Activated T-helper 9 cell treated with anti-CD3 and anti-CD28 coated beads, Interleukin-2, amount 50 U/mL, for 16 hours (primary cell): ENCODE data around the gene C19orf38.
"Not testable (repeated sequence)": the region's sequence is repeated elsewhere in the genome, so short reads cannot be mapped to it uniquely, and the experiment has no call there.

Experiments used
- DNase-seq: peaks from one replicate; pipeline ENCODE4 v3.0.0-alpha.2; 2020; ENCODE audit warnings: low read depth

The C19orf38 gene

DNA sequence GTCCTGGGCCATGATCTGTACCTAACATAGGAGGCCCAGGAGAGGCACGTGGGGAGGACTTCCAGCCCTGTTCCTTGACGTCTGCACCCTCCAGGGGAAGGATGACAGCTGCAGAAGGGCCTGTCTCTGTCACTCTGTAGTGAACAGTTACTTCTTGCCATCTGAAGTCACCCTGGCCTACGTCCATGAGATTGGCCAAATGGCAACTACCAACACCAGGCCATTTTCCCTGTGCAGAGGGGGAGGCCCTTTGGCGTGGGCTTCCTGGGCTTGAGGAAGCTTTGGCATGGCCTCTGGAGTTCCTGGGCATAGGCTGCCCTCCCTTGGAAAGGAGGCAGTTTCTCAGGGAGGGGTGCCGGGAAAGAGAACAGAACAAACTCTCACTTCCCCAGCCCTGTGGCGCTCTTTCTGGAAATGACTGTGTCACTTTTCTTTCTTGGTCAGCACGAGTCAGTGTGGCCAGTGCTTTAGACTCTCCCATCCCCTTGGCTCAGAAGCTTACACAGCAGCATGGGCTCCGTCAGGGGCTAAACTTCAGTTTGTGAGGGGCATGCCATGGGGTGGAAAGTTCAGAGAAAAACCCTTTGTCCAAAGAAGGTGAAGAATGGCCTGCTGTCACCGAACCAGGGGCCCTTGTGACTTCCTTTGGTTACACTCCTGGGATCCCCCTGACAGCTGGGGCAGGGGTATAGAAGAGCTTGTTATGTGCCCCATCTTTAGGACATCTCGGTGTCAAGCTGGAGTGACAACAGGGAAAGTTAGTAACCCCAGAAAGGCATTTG is 28.4 kb downstream of the C19orf38 start:
- no peak for DNase-seq

- DNase-seq: not testable (repeated sequence)
Observed at GRCh38 chr19:10877608-10878007, 29.4 kb downstream of the C19orf38 start.

- DNase-seq: no peak
Observed at GRCh38 chr19:10878253-10878652, 30.0 kb downstream of the C19orf38 start.

GRCh38 chr19:10881403-10882107 is 33.3 kb downstream of the C19orf38 start:
- DNase-seq: no peak

GRCh38 chr19:10882108-10882457 is 33.9 kb downstream of the C19orf38 start:
- DNase-seq: no peak

DNA sequence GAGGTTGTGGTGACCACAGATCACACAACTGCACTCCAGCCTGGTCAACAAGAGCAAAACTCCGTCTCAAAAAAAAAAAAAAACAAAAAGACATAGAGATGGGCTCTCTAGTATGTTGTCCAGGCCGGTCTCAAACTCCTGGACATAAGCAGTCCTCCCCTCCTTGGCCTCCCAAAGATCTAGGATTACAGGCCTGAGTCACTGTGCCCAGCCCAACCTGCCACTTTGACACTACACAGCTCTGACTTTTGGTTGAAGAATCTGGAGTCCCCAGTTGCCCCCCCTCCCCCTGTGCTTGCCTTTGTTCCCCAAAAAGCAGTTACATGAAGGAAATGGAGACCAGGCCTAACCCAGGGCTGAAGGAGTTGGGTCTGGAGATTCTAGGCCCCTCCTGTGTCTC is 36.1 kb downstream of the C19orf38 start:
- DNase-seq: no peak

DNA sequence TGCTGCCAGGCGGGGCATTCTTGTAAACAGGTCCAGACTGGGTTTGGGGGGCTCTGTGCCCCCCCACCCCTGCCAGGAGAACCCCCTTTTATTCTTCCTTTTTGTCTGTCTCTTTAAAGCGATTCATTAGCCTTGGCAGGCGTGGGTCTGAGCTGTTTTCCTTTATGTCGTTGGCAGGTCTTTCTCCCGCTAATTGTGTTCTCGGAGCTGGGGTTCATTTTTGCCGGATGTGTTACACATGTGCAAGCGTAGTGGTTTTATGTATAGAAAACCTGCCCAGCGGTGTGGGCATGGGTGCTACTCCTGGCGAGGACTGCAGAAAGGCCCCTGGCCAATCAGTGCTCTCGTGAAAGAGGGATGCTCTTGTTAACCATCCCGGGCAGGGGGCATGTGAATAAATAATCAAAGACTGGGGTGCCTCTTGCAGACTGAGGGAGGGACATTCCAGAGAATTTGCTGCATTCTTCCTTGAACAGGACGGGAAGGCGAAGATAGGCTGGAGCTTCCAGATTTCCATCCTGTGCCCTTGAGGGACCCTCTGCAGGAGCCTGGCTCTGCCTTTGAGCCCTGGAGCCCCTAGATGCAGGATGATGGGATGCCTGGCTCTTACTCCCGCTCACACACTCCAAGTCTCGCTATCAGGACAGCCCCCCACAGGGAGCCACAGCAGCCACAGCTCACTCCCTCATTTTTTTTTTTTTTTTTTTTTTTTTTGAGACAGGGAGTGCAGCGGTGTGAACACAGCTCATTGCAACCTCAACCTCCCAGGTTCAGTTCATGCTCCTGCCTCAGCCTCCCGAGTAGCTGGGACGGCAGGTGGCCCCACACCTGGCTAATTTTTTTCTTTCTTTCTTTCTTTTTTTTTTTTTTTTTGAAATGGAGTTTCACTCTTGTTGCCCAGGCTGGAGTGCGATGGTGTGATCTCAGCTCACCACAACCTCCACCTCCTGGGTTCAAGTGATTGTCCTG is 37.3 kb downstream of the C19orf38 start:
- no peak for DNase-seq

DNA sequence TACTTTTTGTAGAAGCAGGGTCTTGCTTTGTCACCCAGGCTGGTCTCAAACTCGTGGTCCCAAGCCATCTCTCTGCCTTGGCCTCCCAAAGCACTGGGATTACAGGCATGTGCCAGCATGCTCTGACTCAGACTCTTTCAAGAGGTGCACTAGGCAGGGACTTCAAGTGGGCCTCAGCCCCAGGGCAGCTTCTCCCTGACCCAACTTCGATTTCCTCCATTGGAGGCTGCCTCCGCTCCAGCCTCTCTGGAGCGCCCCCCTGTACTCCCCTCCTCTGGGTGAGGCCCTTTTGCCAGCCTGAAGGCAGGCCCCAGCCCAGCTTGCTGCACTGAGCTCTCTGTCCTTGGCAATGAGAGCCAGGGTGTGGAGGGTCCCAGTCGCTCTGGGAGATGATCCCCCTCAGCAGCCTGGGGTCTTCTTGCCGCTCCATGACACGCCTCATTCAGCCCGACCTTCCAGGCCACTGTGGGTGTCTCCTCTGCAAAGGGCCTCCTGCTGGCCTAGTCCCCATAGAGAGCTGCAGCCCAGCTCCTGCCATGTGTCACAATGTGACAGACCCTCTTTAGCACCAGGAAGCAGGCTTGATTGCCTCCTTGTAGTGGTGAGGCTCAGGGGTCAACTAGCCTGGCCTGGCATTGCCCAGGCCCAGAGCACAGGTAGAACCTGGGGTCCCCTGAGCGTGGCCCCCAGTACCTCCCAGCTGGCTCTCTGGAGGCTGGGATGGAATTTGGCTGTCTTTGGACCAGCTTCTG is 39.6 kb downstream of the C19orf38 start:
- DNase-seq: no peak

- no peak for DNase-seq
Observed at GRCh38 chr19:10888421-10888866, 40.2 kb downstream of the C19orf38 start.

GRCh38 chr19:10889880-10890279 is 41.7 kb downstream of the C19orf38 start:
- no peak for DNase-seq

DNA sequence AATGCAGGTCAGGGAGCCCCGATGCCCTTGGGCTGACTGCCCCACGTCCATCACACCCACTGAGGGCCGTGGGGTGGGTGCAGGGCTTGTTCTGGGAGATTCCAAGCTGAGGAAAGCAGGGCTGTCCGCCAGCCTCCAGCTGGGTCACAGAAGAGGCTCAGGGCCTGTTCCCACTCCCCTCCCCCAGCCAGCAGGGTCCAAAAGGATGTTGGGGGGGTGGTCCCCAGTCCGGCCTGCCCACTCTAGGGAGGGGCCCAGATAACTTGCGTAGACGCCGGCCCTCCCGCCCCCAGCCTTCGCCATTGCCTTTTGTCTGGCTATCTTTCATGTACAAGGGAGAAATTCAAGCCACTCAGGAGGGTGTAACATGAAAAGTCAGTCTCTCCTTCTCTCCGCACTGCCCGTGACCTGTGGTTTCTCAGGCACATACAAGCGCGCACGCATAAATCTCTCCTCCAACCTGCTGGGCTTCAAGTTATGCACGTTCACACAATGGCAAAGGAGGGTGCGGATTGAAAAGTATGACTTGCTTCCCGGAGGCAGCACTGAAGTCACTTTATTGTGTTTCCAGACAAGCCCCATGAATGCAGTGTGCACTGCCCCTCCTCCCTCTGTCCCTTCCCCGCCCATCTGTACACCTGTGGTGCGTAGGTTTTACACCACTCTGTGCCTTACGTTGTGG is 43.3 kb downstream of the C19orf38 start:
- DNase-seq: no peak

GRCh38 chr19:10892256-10892655 is 44.0 kb downstream of the C19orf38 start:
- DNase-seq: no peak

- DNase-seq: no peak
Observed at GRCh38 chr19:10894911-10895213, 46.6 kb downstream of the C19orf38 start.

DNA sequence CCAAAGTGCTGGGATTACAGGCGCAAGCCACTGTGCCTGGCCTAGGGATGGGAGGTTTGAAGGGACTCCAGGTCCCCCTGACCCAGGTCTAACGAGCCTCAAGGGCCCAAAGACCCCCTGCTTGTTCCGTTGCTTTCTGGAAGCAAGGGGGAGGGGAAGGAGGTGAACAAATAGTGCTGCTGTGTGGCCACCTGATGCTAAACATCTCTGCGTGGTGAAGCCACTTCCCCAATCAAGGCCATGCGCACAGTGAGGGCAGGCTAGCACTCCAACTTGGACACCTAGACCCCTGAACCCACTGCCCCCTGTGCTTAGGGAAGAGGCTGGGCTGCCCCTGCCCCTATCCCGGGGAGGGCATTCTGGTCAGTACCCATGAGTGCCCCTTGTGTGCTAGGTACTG is 47.1 kb downstream of the C19orf38 start:
- no peak for DNase-seq

- DNase-seq: no peak
Observed at GRCh38 chr19:10895920-10896319, 47.7 kb downstream of the C19orf38 start.

- no peak for DNase-seq
Observed at GRCh38 chr19:10896851-10897526, 48.8 kb downstream of the C19orf38 start.

DNA sequence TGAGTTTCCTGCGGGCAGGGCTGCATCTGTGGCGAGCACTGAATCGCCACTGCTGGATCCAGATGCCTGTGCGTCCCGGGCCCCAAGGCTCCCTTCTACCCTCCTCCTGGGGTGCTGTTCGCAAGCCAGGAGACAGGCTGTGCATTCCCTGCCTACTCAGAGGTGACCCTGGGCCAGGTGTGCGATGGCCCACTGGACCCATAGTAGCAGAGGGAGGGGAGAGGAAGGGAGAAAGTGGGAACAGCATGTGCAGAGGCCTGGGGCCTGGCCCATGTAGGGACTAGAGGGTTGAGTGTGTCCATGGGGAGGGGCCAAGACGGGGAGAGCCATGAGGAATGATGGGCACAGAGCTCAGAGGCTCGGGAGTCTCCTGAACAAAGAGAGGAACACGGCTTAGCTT is 50.4 kb downstream of the C19orf38 start:
- no peak for DNase-seq

DNA sequence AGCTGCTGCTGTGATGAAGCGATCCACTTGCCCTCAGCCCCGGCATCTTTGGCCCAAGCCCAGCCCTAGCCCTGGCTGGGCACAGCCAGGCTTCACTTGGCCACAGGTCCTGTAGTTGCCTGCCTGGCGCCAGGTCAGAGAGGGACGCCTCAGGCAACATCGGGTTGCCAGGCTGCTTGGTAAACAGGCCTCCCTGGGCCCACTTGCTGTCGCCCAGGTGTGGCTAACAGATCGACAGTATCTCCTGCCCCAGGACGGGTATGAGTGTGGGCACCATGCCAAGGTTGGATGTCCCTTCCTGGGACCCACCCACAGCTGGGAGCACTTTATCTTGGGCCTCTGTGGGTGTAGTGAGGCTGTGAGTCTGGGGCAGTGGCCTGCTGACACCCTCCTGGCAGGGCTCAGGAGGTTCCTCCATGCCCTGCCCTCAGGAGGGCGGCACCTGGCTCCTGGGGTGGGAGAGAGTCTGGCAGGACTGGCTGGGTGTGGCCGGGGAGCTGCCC is 51.0 kb downstream of the C19orf38 start:
- no peak for DNase-seq

DNA sequence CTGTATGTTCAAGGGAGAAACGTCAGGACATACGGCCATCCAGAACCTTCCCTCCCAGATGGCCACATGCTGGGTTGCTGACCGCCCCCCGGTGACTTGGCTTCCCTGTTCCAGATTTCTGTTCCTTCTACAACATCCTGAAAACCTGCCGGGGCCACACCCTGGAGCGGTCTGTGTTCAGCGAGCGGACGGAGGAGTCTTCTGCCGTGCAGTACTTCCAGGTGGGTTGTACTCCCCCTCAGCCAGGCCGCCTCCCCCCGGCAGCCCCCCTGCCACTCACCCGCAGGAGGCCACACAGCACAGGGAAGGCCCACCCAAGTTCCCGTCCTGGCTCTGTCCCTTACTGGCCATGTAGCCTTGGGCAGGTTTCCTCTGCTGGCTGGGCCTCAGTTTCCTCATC is 59.7 kb downstream of the C19orf38 start:
- no peak for DNase-seq

DNA sequence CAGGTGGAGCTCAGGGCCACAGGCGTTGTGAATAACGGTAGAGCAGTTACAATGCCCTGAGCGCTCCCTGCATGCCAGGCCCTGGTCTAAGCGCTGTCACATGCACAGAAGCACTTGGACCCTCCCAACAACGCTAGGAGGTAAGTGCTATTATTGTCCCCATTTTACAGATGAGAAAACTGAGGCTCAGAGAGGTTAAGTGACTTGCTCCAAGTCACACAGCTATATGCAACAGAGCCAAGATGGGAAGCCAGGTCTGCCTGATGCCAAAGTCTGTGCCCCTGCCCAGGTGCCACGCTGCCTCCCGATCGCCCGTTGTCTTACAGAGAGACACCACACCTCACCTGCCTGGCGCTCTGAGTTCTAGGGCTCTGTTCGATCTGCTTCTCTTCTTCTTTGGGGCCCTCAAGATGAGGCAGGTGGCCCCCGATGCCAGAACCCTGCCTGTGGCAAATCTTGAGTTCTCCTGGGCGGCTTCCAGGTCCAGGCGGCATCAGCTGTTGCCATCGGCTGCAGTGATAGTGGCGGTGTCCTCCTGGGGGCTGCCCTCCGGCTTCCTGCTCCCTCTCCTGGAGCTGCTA is 60.3 kb downstream of the C19orf38 start:
- no peak for DNase-seq
